Ascending aorta (tissue), 2 donors: ENCODE measurements around the gene CHSY1. TPM values are rescaled to one million over a fixed set of nuclear protein-coding genes. Genes with fewer than 3 reads are reported as not detected.
"Not testable (repeated sequence)": the region's sequence is repeated elsewhere in the genome, so short reads cannot be mapped to it uniquely, and the experiment has no call there.

Source experiments
- DNase-seq, 2 donors: peaks; one replicate each; pipeline ENCODE4 v3.0.0-alpha.2; 2019; ENCODE audit warnings: low spot score in 2 of 2
- H3K27ac ChIP-seq, 2 donors: fragments of 200-600 bp; sonication (generic); one replicate each; pipeline ENCODE4 v1.5.1; 2016 to 2017; ENCODE audit warnings: mild to moderate bottlenecking in 1 of 2
- H3K27me3 ChIP-seq: fragments of 200-600 bp; sonication (generic); one replicate; pipeline ENCODE4 v1.5.1; 2017
- H3K36me3 ChIP-seq, 2 donors: fragments of 200-600 bp; sonication (generic); one replicate each; pipeline ENCODE4 v1.5.1; 2016
- H3K4me1 ChIP-seq, 2 donors: fragments of 200-600 bp; sonication (generic); one replicate each; pipeline ENCODE4 v1.5.1; 2016 to 2017; ENCODE audit warnings: mild to moderate bottlenecking in 1 of 2
- H3K4me3 ChIP-seq, 2 donors: fragments of 200-600 bp; sonication (generic); one replicate each; pipeline ENCODE4 v1.5.1; 2016 to 2017; ENCODE audit warnings: mild to moderate bottlenecking in 1 of 2
- H3K9me3 ChIP-seq, 2 donors: fragments of 200-600 bp; sonication (generic); one replicate each; pipeline ENCODE4 v1.5.1; 2016
- CTCF ChIP-seq, 3 experiments: fragments of 200-600 bp in 2 of 3; fragments of 450-650 bp in 1 of 3; sonication (generic) in 2 of 3; IDR thresholded peaks; one replicate each; pipeline ENCODE4 v1.5.1; 2016 to 2019; ENCODE audit warnings: antibody characterized with exemption in 3 of 3, mild to moderate bottlenecking in 1 of 3, moderate library complexity in 1 of 3
- intact Hi-C: fragments of 100-400 bp; cut with DNase I; formaldehyde crosslinking; loops from one replicate; pipeline ENCODE4 v1.15.1; 2023
- total RNA-seq: library from RNA; depleted of rRNA; stranded (reverse); fragments of >200 nt; gene quantifications from one replicate; pipeline ENCODE4 v1.1.0, GENCODE V29; 2016

Gene CHSY1
- total RNA-seq, 1 donor from 2014 or later = 47.4 TPM

GRCh38 chr15:101128221-101129015, 123.4 kb downstream of the CHSY1 start:
- H3K4me1 ChIP-seq = peaks cover 14 to 22% of the 10 kb centered on the region in 2 donors
- intact Hi-C loops = loop anchor here (5.0 kb wide), 1 partner anchor 74 kb away; no protein-coding TSS in a partner anchor
- H3K4me3 ChIP-seq = peak overlapping the region in 1 of 2 donors; percentile 4
- DNase-seq = no peak
- no peaks in the 10 kb centered on the region for H3K27me3 ChIP-seq
- TF ChIP-seq CTCF (IDR thresholded peaks at IDR 0.05) = no peak
- H3K27ac ChIP-seq = peak overlapping the region; percentile 93 to 94
- H3K36me3 ChIP-seq = no peaks in the 10 kb centered on the region
- no peaks in the 10 kb centered on the region for H3K9me3 ChIP-seq

GRCh38 chr15:101127506-101128076, 124.3 kb downstream of the CHSY1 start:
- H3K36me3 ChIP-seq = no peaks in the 10 kb centered on the region
- no peak for TF ChIP-seq CTCF (IDR thresholded peaks at IDR 0.05)
- intact Hi-C loops = loop anchor here (1.0 to 5.0 kb wide), 2 partner anchors 39 to 75 kb away; no protein-coding TSS in a partner anchor
- peak overlapping the region; percentile 93 to 94 for H3K27ac ChIP-seq
- H3K9me3 ChIP-seq = no peaks in the 10 kb centered on the region
- H3K4me3 ChIP-seq = peak overlapping the region in 1 of 2 donors; percentile 32
- peak; percentile 63 to 95 for DNase-seq
- no peaks in the 10 kb centered on the region for H3K27me3 ChIP-seq
- peaks cover 14 to 27% of the 10 kb centered on the region in 2 donors for H3K4me1 ChIP-seq

DNA sequence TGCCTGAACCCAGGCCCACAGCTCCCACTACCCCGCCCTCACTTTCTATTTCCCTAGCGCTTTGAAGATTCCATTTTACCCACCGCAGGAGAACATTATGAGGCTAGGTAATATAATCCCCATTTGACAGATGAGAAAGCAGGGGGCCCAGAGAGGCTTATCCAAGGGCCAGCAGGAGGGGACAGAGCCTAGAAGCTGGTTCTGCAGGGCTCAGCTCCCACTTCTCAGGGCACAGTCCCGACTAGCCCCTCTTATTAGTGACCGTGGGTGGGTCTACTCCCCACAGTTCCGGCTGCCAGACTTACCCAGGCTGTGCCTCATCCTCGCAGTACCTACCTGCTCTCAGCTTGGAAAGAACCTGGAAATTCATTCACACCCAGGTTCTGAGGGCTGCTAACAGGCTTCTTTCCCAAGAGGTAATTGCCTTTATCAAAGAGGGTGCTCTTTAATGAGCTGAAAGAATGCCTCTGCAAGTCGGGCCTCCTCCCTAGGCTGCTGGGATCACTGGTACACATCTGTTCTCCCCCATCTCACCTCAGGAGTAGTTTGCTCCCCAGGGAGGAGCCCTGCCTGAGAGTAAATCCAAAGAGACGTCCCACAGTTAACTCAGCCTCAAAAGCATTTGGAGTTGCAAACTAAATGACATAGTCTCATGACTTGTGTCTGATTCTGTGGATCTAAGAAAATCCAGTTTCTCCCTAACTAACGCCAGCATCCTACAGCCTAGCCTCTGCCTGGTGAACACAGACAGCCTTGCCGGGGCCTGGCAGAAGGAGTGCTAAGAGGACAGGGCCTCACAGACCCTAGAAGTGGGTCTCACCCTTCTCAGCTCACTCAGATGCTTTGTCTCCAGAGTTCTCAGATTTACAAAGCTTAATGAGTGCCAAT, 125.0 kb downstream of the CHSY1 start:
- TF ChIP-seq CTCF (IDR thresholded peaks at IDR 0.05) = no peak

GRCh38 chr15:101125881-101126428, 125.9 kb downstream of the CHSY1 start:
- DNase-seq, H3K4me3 ChIP-seq: not testable (repeated sequence)
- H3K27ac ChIP-seq = peak overlapping the region; percentile 93 to 94

More for the DNA sequence above, 125.0 kb downstream of the CHSY1 start:
- H3K4me1 ChIP-seq = peaks cover 21 to 34% of the 10 kb centered on the region in 2 donors
- no peaks in the 10 kb centered on the region for H3K27me3 ChIP-seq
- H3K9me3 ChIP-seq = no peaks in the 10 kb centered on the region
- no peaks in the 10 kb centered on the region for H3K36me3 ChIP-seq
- DNase-seq = no peak
- intact Hi-C loops = loop anchor here (1.0 to 5.0 kb wide), 2 partner anchors 39 to 75 kb away; no protein-coding TSS in a partner anchor
- H3K27ac ChIP-seq = peak overlapping the region; percentile 93 to 94
- peak overlapping the region in 1 of 2 donors; percentile 32 for H3K4me3 ChIP-seq

More at GRCh38 chr15:101125881-101126428, 125.9 kb downstream of the CHSY1 start:
- H3K36me3 ChIP-seq, H3K27me3 ChIP-seq, H3K9me3 ChIP-seq: not testable (repeated sequence)
- peaks cover 28 to 43% of the 10 kb centered on the region in 2 donors for H3K4me1 ChIP-seq
- intact Hi-C loops = loop anchor here (5.0 kb wide), 1 partner anchor 76 kb away; no protein-coding TSS in a partner anchor

Other genes with a start within 250 kb of the CHSY1 start
- 32.0 TPM for gene SELENOS, start 25.4 kb upstream of the CHSY1 start, total RNA-seq
- 17.8 TPM for gene SNRPA1, start 43.2 kb upstream of the CHSY1 start, total RNA-seq
- 3.9 TPM for gene PCSK6, start 237.7 kb upstream of the CHSY1 start, total RNA-seq